Smooth muscle cell (in vitro differentiated cells): ENCODE results near the gene SHD. TPM values are rescaled to one million over a fixed set of nuclear protein-coding genes. Genes with fewer than 3 reads are reported as not detected.

Experiments used
- DNase-seq: peaks from one replicate; lab custom pipeline; 2025; ENCODE audit not compliant: unreplicated experiment; lab: John Stamatoyannopoulos, UW
- H2AFZ ChIP-seq: fragments of 200-600 bp; sonication (generic); 2 replicates; pipeline ENCODE4 v1.6.0; 2016; ENCODE audit warnings: antibody characterized with exemption, low read depth, mild to moderate bottlenecking
- H3F3A ChIP-seq: fragments of 200-600 bp; sonication (generic); 2 replicates; pipeline ENCODE4 v1.6.0; 2017; ENCODE audit warnings: antibody characterized with exemption, low read depth
- H3K27ac ChIP-seq: fragments of 200-600 bp; sonication (generic); 2 replicates; pipeline ENCODE4 v1.5.1; 2016; ENCODE audit warnings: low read depth, mild to moderate bottlenecking
- H3K27me3 ChIP-seq: fragments of 200-600 bp; sonication (generic); 2 replicates; pipeline ENCODE4 v1.6.1; 2016; ENCODE audit warnings: low read depth, mild to moderate bottlenecking
- H3K36me3 ChIP-seq: fragments of 200-600 bp; sonication (generic); 2 replicates; pipeline ENCODE4 v1.5.1; 2016; ENCODE audit warnings: low read depth
- H3K4me1 ChIP-seq: fragments of 200-600 bp; sonication (generic); 2 replicates; pipeline ENCODE4 v1.5.1; 2016; ENCODE audit warnings: low read depth
- H3K4me2 ChIP-seq: fragments of 200-600 bp; sonication (generic); 2 replicates; pipeline ENCODE4 v1.6.0; 2016; ENCODE audit warnings: mild to moderate bottlenecking
- H3K4me3 ChIP-seq: fragments of 200-600 bp; sonication (generic); 2 replicates; pipeline ENCODE4 v1.5.1; 2016; ENCODE audit warnings: mild to moderate bottlenecking
- H3K79me2 ChIP-seq: fragments of 200-600 bp; sonication (generic); 2 replicates; pipeline ENCODE4 v1.6.0; 2016; ENCODE audit warnings: low read depth, mild to moderate bottlenecking
- H3K9ac ChIP-seq: fragments of 200-600 bp; sonication (generic); 2 replicates; pipeline ENCODE4 v1.6.0; 2016; ENCODE audit warnings: low read depth
- H3K9me3 ChIP-seq: fragments of 200-600 bp; sonication (generic); replicated peaks from 2 replicates; pipeline ENCODE4 v1.5.1; 2016; ENCODE audit warnings: low read depth
- H4K20me1 ChIP-seq: fragments of 200-600 bp; sonication (generic); 2 replicates; pipeline ENCODE4 v1.6.0; 2016; ENCODE audit warnings: low read depth
- WGBS: methylation state at CpG from one replicate; pipeline ENCODE4 v1.1.7; 2016; ENCODE audit warnings: low lambda C conversion rate; 5-methylcytosine and 5-hydroxymethylcytosine counted together
- polyA plus RNA-seq: library from polyadenylated mRNA; unstranded; fragments of >200 nt; fragmentation: Nextera tagmentation; extraction: Ambion mirVana; gene quantifications from 2 replicates; pipeline ENCODE4 v1.2.1, GENCODE V29; 2016
- total RNA-seq: library from RNA; depleted of rRNA; stranded (reverse); fragments of >200 nt; gene quantifications from 2 replicates; pipeline ENCODE4 v1.2.3, GENCODE V29; 2014
- TF ChIP-seq, protein P1 (sequence below): fragments of 200-600 bp; sonication (generic); IDR thresholded peaks from 2 replicates; pipeline ENCODE4 v1.5.1; 2017; ENCODE audit warnings: borderline replicate concordance, mild to moderate bottlenecking, antibody characterized with exemption; ENCODE audit not compliant: insufficient read depth, poor library complexity, severe bottlenecking

The SHD gene
- total and polyA plus RNA-seq, 2 experiments from 2014 or later: not detected

GRCh38 chr19:4320419-4320818 lies 41.4 kb downstream of the SHD start:
- 100% methylated on average over 2 of the region's 2 CpGs for WGBS

DNA sequence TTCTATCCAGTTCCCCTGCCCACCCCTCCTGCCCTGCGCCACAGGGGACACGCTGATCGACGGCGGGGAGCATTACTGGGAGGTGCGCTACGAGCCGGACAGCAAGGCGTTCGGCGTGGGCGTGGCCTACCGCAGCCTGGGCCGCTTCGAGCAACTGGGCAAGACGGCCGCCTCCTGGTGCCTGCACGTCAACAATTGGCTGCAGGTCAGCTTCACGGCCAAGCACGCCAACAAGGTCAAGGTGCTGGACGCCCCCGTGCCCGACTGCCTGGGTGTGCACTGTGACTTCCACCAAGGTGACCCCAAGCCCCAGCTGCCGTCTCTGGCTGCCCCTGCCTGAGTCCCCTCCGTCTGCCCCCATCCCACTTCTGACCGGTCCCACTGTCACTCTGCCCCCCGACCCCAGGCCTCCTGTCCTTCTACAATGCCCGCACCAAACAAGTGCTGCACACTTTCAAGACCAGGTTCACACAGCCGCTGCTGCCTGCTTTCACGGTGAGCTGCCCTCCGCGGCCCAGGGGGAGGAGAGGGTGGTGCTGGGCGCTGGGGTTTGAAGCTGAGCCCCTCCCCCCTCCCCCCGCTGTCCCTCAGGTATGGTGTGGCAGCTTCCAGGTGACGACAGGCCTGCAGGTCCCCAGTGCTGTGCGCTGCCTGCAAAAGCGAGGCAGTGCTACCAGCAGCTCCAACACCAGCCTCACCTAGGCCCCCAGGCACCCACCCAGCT lies 44.0 kb downstream of the SHD start:
- no peak overlapping the region for H3K4me3 ChIP-seq
- H3K36me3 ChIP-seq: no peaks in the 10 kb centered on the region
- no peak overlapping the region for H3K9ac ChIP-seq
- H3F3A ChIP-seq: no peaks in the 10 kb centered on the region
- no peaks in the 10 kb centered on the region for H3K27me3 ChIP-seq
- peaks cover 9% of the 10 kb centered on the region for H3K4me1 ChIP-seq
- H3K4me2 ChIP-seq: no peak overlapping the region
- 97% methylated on average over 37 of the region's 37 CpGs for WGBS
- H3K79me2 ChIP-seq: no peaks in the 10 kb centered on the region
- no peaks in the 10 kb centered on the region for H3K9me3 ChIP-seq
- TF ChIP-seq, protein P1, sequence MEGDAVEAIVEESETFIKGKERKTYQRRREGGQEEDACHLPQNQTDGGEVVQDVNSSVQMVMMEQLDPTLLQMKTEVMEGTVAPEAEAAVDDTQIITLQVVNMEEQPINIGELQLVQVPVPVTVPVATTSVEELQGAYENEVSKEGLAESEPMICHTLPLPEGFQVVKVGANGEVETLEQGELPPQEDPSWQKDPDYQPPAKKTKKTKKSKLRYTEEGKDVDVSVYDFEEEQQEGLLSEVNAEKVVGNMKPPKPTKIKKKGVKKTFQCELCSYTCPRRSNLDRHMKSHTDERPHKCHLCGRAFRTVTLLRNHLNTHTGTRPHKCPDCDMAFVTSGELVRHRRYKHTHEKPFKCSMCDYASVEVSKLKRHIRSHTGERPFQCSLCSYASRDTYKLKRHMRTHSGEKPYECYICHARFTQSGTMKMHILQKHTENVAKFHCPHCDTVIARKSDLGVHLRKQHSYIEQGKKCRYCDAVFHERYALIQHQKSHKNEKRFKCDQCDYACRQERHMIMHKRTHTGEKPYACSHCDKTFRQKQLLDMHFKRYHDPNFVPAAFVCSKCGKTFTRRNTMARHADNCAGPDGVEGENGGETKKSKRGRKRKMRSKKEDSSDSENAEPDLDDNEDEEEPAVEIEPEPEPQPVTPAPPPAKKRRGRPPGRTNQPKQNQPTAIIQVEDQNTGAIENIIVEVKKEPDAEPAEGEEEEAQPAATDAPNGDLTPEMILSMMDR: no peak
- H2AFZ ChIP-seq: no peak overlapping the region
- no peaks in the 10 kb centered on the region for H4K20me1 ChIP-seq
- no peak for DNase-seq
- H3K27ac ChIP-seq: no peak overlapping the region

More at GRCh38 chr19:4320419-4320818, 41.4 kb downstream of the SHD start:
- H3K4me1 ChIP-seq: no peaks in the 10 kb centered on the region
- no peak overlapping the region for H3K9ac ChIP-seq
- H3K79me2 ChIP-seq: no peaks in the 10 kb centered on the region
- no peak overlapping the region for H3K4me3 ChIP-seq
- TF ChIP-seq, protein P1: no peak
- DNase-seq: no peak
- H2AFZ ChIP-seq: no peak overlapping the region
- no peaks in the 10 kb centered on the region for H3K27me3 ChIP-seq
- no peak overlapping the region for H3K27ac ChIP-seq
- no peaks in the 10 kb centered on the region for H3K36me3 ChIP-seq
- H4K20me1 ChIP-seq: no peaks in the 10 kb centered on the region
- H3K4me2 ChIP-seq: no peak overlapping the region
- no peaks in the 10 kb centered on the region for H3K9me3 ChIP-seq
- H3F3A ChIP-seq: no peaks in the 10 kb centered on the region

- TF ChIP-seq, protein P1: no peak
- H3K9ac ChIP-seq: no peak overlapping the region
- WGBS: 95% methylated on average over 9 of the region's 9 CpGs
These were observed 44.6 kb downstream of the SHD start for GRCh38 chr19:4323692-4324091.

GRCh38 chr19:4324228-4324627 lies 45.2 kb downstream of the SHD start:
- Histone ChIP-seq H3K4me1 (peaks cover 9% of the 10 kb centered on the region), H3K4me2 (no peak overlapping the region), H3K79me2 (no peaks in the 10 kb centered on the region), H3K4me3 (no peak overlapping the region), H4K20me1 (no peaks in the 10 kb centered on the region), H3K9ac (no peak overlapping the region), H3F3A (no peaks in the 10 kb centered on the region), H3K27me3 (no peaks in the 10 kb centered on the region), H2AFZ (no peak overlapping the region), H3K36me3 (no peaks in the 10 kb centered on the region), H3K9me3 (no peaks in the 10 kb centered on the region), H3K27ac (no peak overlapping the region)
- DNase-seq: no peak
- TF ChIP-seq, protein P1: no peak
- WGBS: 91% methylated on average over 12 of the region's 12 CpGs

More at GRCh38 chr19:4323692-4324091, 44.6 kb downstream of the SHD start:
- H3K9me3 ChIP-seq: no peaks in the 10 kb centered on the region
- no peak overlapping the region for H3K27ac ChIP-seq
- no peaks in the 10 kb centered on the region for H3K36me3 ChIP-seq
- DNase-seq: no peak
- H3K27me3 ChIP-seq: no peaks in the 10 kb centered on the region
- H3K4me3 ChIP-seq: no peak overlapping the region
- H3K4me2 ChIP-seq: no peak overlapping the region
- no peaks in the 10 kb centered on the region for H4K20me1 ChIP-seq
- no peak overlapping the region for H2AFZ ChIP-seq
- no peaks in the 10 kb centered on the region for H3F3A ChIP-seq
- no peaks in the 10 kb centered on the region for H3K79me2 ChIP-seq
- H3K4me1 ChIP-seq: peaks cover 9% of the 10 kb centered on the region
